CD4-positive, CD25-positive, alpha-beta regulatory T cell (primary cell): Measurements from ENCODE around the gene CFAP107. TPM values are rescaled to one million over a fixed set of nuclear protein-coding genes. Genes with fewer than 3 reads are reported as not detected.
"Not testable (repeated sequence)": the region's sequence is repeated elsewhere in the genome, so short reads cannot be mapped to it uniquely, and the experiment has no call there.

Experiments used
- ATAC-seq, 2 donors: fragments of 150-1000 bp; cut with Tn5 transposase; one replicate each; pipeline ENCODE4 v1.10.0; 2021; ENCODE audit warnings: low read depth in 2 of 2, moderate number of reproducible peaks in 2 of 2, moderate library complexity in 1 of 2
- DNase-seq, 3 donors: peaks; one replicate each; pipeline versions ENCODE4 v3.0.0 to v3.0.0-alpha.2; 2012 to 2022; ENCODE audit warnings: mixed read lengths in 1 of 3
- H3K27ac ChIP-seq: one replicate; pipeline ENCODE4 v1.7.0; 2013; ENCODE audit warnings: mild to moderate bottlenecking, low read length; ENCODE audit not compliant: insufficient read depth, poor library complexity, severe bottlenecking
- H3K27me3 ChIP-seq: one replicate; pipeline ENCODE4 v1.7.0; 2013; ENCODE audit warnings: low read length; ENCODE audit not compliant: control insufficient read depth, insufficient read depth
- H3K36me3 ChIP-seq: one replicate; pipeline ENCODE4 v1.7.0; 2013; ENCODE audit warnings: mild to moderate bottlenecking, low read length, moderate library complexity; ENCODE audit not compliant: control insufficient read depth, insufficient read depth
- H3K4me1 ChIP-seq: 2 replicates; pipeline ENCODE4 v1.7.0; 2013; ENCODE audit warnings: mild to moderate bottlenecking, low read length; ENCODE audit not compliant: insufficient read depth, control insufficient read depth, poor library complexity, severe bottlenecking
- H3K4me3 ChIP-seq: one replicate; pipeline ENCODE4 v1.7.0; 2013; ENCODE audit warnings: low read depth, mild to moderate bottlenecking, low read length, moderate library complexity
- H3K9me3 ChIP-seq, 2 experiments: 1 replicate in 1 of 2; 2 replicates in 1 of 2; pipeline ENCODE4 v1.7.0; 2013; ENCODE audit warnings: low read length in 2 of 2, mild to moderate bottlenecking in 1 of 2, moderate library complexity in 1 of 2; ENCODE audit not compliant: control insufficient read depth in 2 of 2
- H3K27ac Mint-ChIP-seq, 3 donors: one replicate each; pipeline ENCODE4 v1.8.0; 2020 to 2022; ENCODE audit warnings: mild to moderate bottlenecking in 3 of 3, mixed read lengths in 3 of 3, moderate library complexity in 2 of 3
- H3K27me3 Mint-ChIP-seq: one replicate; pipeline ENCODE4 v1.8.0; 2022; ENCODE audit warnings: mild to moderate bottlenecking, mixed read lengths
- H3K36me3 Mint-ChIP-seq: one replicate; pipeline ENCODE4 v1.8.0; 2020; ENCODE audit warnings: mixed read lengths
- H3K4me1 Mint-ChIP-seq, 4 donors: one replicate each; pipeline ENCODE4 v1.8.0; 2020 to 2022; ENCODE audit warnings: mixed read lengths in 4 of 4, mild to moderate bottlenecking in 1 of 4
- H3K4me3 Mint-ChIP-seq, 4 donors: one replicate each; pipeline ENCODE4 v1.8.0; 2020 to 2022; ENCODE audit warnings: mild to moderate bottlenecking in 4 of 4, mixed read lengths in 4 of 4, moderate library complexity in 3 of 4
- H3K9me3 Mint-ChIP-seq, 7 donors: one replicate each; pipeline ENCODE4 v1.8.0; 2020 to 2022; ENCODE audit warnings: mixed read lengths in 7 of 7, mild to moderate bottlenecking in 3 of 7, moderate library complexity in 2 of 7
- polyA plus RNA-seq, 4 donors: library from polyadenylated mRNA; unstranded; fragments of 300-500 nt; fragmentation: Illumina TruSeq; gene quantifications; one replicate each; pipeline ENCODE4 v1.2.3, GENCODE V29; 2021
- total RNA-seq: library from RNA; stranded (reverse); gene quantifications from one replicate; pipeline ENCODE4 v1.2.3, GENCODE V29; 2022

Gene CFAP107
- total and polyA plus RNA-seq, 5 donors from 2014 or later, result not detected

DNA sequence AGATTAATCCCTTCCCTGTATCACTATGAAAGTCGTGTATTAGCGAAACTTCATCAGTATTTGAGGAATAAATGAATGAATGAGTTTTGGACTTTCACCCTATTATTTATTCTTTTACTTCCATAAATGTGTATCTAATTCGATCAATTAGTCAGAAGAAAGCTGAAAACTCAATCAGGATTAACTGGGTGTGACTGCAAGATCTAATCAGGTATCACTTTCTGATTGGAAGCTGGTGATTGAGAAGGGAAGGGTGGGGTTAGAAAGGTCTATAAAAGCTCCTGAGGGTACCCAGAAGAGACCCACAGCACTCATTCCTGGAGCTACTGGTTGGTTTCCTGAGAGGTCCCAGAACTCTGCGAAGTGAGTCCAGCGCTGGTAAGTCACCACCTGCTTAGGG lies 45.1 kb downstream of the CFAP107 start, which contains the start of gene PRAMEF1:
Gene PRAMEF1 (plus strand): TSS at position 301 of the 400 bp plus-strand sequence. CDS start 1,831 bp downstream, outside the sequence.
- not testable (repeated sequence) for H3K27ac Mint-ChIP-seq, H3K9me3 Mint-ChIP-seq, H3K36me3 Mint-ChIP-seq, ATAC-seq, DNase-seq, H3K9me3 ChIP-seq, H3K27me3 ChIP-seq, H3K4me3 ChIP-seq, H3K4me1 Mint-ChIP-seq, H3K4me1 ChIP-seq, H3K4me3 Mint-ChIP-seq, H3K27ac ChIP-seq, H3K36me3 ChIP-seq, H3K27me3 Mint-ChIP-seq

DNA sequence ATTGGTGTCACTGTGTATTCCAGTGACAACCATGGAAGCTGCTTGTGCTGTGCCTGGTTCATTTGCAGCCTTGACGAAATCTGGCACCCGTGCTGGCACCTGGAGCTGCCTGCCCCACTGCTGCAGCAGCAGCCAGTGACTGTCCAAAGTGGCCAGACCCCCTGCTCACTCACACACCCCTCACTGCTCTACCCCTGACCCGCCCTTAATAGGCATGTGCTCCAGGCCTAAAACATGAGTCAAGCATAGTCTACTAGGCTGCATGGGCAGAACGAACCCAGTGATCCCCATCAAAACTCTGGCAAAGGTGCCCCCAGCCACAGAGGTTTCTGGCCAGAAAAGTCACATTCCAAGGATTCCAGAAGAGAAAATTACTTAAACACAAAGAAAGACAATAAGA lies 52.9 kb downstream of the CFAP107 start:
- peaks cover 0 to 4% (median 1%) of the 10 kb centered on the region in 7 donors for H3K9me3 Mint-ChIP-seq
- no peak overlapping the region for H3K27ac ChIP-seq
- no peak overlapping the region for H3K4me3 ChIP-seq
- peaks cover 15% of the 10 kb centered on the region for H3K27me3 Mint-ChIP-seq
- no peak overlapping the region for H3K27ac Mint-ChIP-seq
- no peaks in the 10 kb centered on the region for H3K36me3 ChIP-seq
- DNase-seq (no peak), ATAC-seq (no peak)
- no peaks in the 10 kb centered on the region for H3K9me3 ChIP-seq
- no peaks in the 10 kb centered on the region for H3K4me1 ChIP-seq
- H3K4me1 Mint-ChIP-seq, result no peaks in the 10 kb centered on the region
- no peaks in the 10 kb centered on the region for H3K27me3 ChIP-seq
- no peak overlapping the region for H3K4me3 Mint-ChIP-seq
- no peaks in the 10 kb centered on the region for H3K36me3 Mint-ChIP-seq

DNA sequence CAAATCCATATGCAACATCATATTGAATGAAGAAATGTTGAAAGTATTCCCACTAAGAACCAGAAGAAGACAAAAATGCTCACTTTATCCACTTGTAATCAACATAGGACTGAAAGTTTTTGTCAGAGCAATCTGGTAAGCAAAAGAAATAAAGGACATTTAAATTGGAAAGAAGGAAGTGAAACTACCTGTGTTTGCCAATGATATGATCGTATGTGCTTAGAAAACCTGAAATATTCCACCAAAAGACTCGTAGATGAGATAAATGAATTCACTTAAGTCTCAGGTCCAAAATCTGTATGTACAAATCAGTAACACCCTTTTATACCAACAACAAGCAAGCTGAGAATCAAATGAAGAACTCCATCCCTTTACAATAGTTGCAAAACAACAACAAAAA lies 53.7 kb downstream of the CFAP107 start:
- ATAC-seq, result no peak
- Histone ChIP-seq H3K27ac (no peak overlapping the region), H3K36me3 (no peaks in the 10 kb centered on the region), H3K4me1 (no peaks in the 10 kb centered on the region), H3K9me3 (no peaks in the 10 kb centered on the region), H3K4me3 (no peak overlapping the region), H3K27me3 (no peaks in the 10 kb centered on the region)
- peaks cover 0 to 6% (median 3%) of the 10 kb centered on the region in 7 donors for H3K9me3 Mint-ChIP-seq
- no peaks in the 10 kb centered on the region for H3K4me1 Mint-ChIP-seq
- peaks cover 17% of the 10 kb centered on the region for H3K27me3 Mint-ChIP-seq
- H3K4me3 Mint-ChIP-seq, result no peak overlapping the region
- H3K27ac Mint-ChIP-seq, result no peak overlapping the region
- no peak for DNase-seq
- no peaks in the 10 kb centered on the region for H3K36me3 Mint-ChIP-seq

DNA sequence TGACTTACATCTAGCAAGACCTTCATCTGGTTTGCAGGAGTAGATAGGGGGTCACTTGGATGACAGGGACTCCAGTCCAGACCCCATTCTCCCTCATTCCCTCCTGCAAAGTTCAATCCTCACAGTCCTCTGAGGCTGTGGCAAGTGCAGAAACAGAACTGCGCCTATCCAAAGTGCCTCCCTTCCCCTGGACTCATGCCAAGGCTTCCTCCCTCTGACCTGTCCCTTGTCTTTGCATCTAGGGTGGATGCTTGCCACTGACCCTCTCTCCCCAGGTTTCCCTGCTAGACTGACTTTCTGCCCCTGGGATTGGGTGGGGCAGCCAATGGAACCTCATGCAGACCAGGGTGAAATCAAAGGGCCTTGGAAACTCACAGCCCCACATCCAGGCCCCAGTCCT lies 63.9 kb downstream of the CFAP107 start:
- ATAC-seq (no peak), DNase-seq (no peak)
- Mint-ChIP-seq H3K27ac (no peak overlapping the region), H3K4me1 (no peaks in the 10 kb centered on the region), H3K9me3 (peaks cover 0 to 10% (median 5%) of the 10 kb centered on the region in 7 donors), H3K27me3 (peaks cover 5% of the 10 kb centered on the region), H3K36me3 (no peaks in the 10 kb centered on the region), H3K4me3 (no peak overlapping the region)
- Histone ChIP-seq H3K27ac (no peak overlapping the region), H3K36me3 (no peaks in the 10 kb centered on the region), H3K27me3 (no peaks in the 10 kb centered on the region), H3K4me3 (no peak overlapping the region), H3K4me1 (no peaks in the 10 kb centered on the region), H3K9me3 (peaks cover 0 to 5% of the 10 kb centered on the region in 2 experiments)

DNA sequence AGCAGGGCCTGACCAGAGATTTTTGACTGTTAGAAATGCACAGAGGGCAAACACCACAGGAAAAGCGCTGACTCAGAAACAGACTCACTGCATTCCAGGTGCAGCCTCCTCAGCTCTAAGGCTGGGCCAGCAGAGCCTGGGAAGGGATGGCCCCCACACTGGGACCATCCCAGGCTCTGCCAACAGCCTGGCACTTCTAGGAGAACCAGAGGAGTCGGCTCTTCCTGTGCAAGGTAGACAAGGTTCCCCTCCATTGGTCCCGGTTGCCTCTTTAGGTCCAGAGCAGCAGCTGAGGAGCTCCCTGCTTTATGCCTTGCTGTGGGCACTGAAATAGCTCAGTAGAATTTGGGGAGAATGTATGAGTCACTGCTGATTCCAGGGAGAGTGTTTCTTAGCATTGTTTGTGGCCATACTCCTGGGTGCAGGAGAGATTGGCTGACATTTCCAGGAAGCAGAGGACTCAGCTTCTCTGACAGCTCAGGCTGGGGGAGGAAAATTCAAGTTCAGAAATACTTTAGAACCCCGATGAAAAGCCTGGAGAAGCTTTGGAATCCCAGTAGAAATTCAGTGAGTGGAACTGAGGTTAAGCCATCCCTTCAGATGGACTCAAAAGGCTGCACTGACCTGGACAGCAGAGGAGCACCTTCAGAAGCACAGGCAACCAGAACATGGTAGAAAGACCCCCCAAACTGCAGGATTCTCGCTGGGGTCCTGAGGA lies 64.8 kb downstream of the CFAP107 start:
- peaks cover 0 to 10% (median 2%) of the 10 kb centered on the region in 7 donors for H3K9me3 Mint-ChIP-seq
- Histone ChIP-seq H3K27me3 (no peaks in the 10 kb centered on the region), H3K4me3 (no peak overlapping the region), H3K27ac (no peak overlapping the region), H3K4me1 (no peaks in the 10 kb centered on the region), H3K36me3 (no peaks in the 10 kb centered on the region), H3K9me3 (peaks cover 0 to 2% of the 10 kb centered on the region in 2 experiments)
- H3K27ac Mint-ChIP-seq, result no peak overlapping the region
- DNase-seq, result no peak
- H3K4me3 Mint-ChIP-seq, result no peak overlapping the region
- peaks cover 5% of the 10 kb centered on the region for H3K27me3 Mint-ChIP-seq
- H3K36me3 Mint-ChIP-seq, result no peaks in the 10 kb centered on the region
- H3K4me1 Mint-ChIP-seq, result no peaks in the 10 kb centered on the region
- ATAC-seq, result no peak

DNA sequence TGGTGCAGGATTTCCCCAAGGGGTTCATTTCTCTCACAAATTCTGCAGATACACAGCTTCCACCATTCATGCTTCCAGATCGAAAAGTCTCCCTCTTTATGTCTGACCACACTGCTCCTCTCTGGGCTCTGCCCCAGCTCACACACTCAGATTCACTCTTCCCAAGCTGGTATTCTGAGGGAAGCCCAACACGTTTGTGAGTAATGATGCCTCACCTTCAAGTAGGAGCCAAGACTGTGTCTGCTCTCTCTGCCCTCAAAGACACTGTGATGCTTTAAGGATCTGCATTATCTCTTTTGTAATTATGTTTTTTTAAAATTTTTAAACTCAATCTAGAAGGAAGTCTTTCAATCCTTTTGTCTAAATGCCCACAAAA lies 65.4 kb downstream of the CFAP107 start:
- no peak overlapping the region for H3K4me3 Mint-ChIP-seq
- peaks cover 5% of the 10 kb centered on the region for H3K27me3 Mint-ChIP-seq
- no peaks in the 10 kb centered on the region for H3K4me1 Mint-ChIP-seq
- no peak overlapping the region for H3K4me3 ChIP-seq
- DNase-seq (no peak), ATAC-seq (no peak)
- no peaks in the 10 kb centered on the region for H3K36me3 ChIP-seq
- no peaks in the 10 kb centered on the region for H3K9me3 ChIP-seq
- H3K36me3 Mint-ChIP-seq, result no peaks in the 10 kb centered on the region
- H3K9me3 Mint-ChIP-seq, result peaks cover 0 to 5% (median 2%) of the 10 kb centered on the region in 7 donors
- no peak overlapping the region for H3K27ac ChIP-seq
- no peaks in the 10 kb centered on the region for H3K4me1 ChIP-seq
- no peak overlapping the region for H3K27ac Mint-ChIP-seq
- H3K27me3 ChIP-seq, result no peaks in the 10 kb centered on the region

Other genes with a start within 250 kb of the CFAP107 start
- 15.2 TPM for gene DHRS3, start 128.0 kb upstream of the CFAP107 start, total RNA-seq
- gene DHRS3, start 128.0 kb upstream of the CFAP107 start, polyA plus RNA-seq, result 10 to 100 TPM in 3 of 4 donors, 1 to 10 TPM in 1; 8.8 to 25.6 (median 16.1) TPM
- gene AADACL4, start 102.1 kb upstream of the CFAP107 start, total RNA-seq, result not detected
- gene AADACL4, start 102.1 kb upstream of the CFAP107 start, polyA plus RNA-seq, result not detected
- not detected for gene AADACL3, start 30.1 kb upstream of the CFAP107 start, total RNA-seq
- not detected for gene AADACL3, start 30.1 kb upstream of the CFAP107 start, polyA plus RNA-seq
- gene PRAMEF12, start 27.5 kb downstream of the CFAP107 start, total RNA-seq, result not detected
- gene PRAMEF12, start 27.5 kb downstream of the CFAP107 start, polyA plus RNA-seq, result not detected
- not detected for gene PRAMEF1, start 45.2 kb downstream of the CFAP107 start, total RNA-seq
- gene PRAMEF1, start 45.2 kb downstream of the CFAP107 start, polyA plus RNA-seq, result not detected
- not detected for gene PRAMEF11, start 85.2 kb downstream of the CFAP107 start, total RNA-seq
- not detected for gene PRAMEF11, start 85.2 kb downstream of the CFAP107 start, polyA plus RNA-seq
- gene HNRNPCL1, start 102.5 kb downstream of the CFAP107 start, total RNA-seq, result not detected
- gene HNRNPCL1, start 102.5 kb downstream of the CFAP107 start, polyA plus RNA-seq, result under 1 TPM in 1 of 4 donors, not detected in 3; 0.17 TPM
- not detected for gene PRAMEF2, start 110.9 kb downstream of the CFAP107 start, total RNA-seq
- not detected for gene PRAMEF2, start 110.9 kb downstream of the CFAP107 start, polyA plus RNA-seq
- not detected for gene PRAMEF4, start 140.0 kb downstream of the CFAP107 start, total RNA-seq
- not detected for gene PRAMEF4, start 140.0 kb downstream of the CFAP107 start, polyA plus RNA-seq
- gene PRAMEF10, start 152.1 kb downstream of the CFAP107 start, total RNA-seq, result not detected
- gene PRAMEF10, start 152.1 kb downstream of the CFAP107 start, polyA plus RNA-seq, result not detected
- gene PRAMEF7, start 170.4 kb downstream of the CFAP107 start, total RNA-seq, result not detected
- gene PRAMEF7, start 170.4 kb downstream of the CFAP107 start, polyA plus RNA-seq, result not detected
- not detected for gene PRAMEF6, start 201.4 kb downstream of the CFAP107 start, total RNA-seq
- gene PRAMEF6, start 201.4 kb downstream of the CFAP107 start, polyA plus RNA-seq, result not detected